SH-SY5Y (cell line): ENCODE results near the gene ANXA3.

Experiments
- GATA2 ChIP-seq: IDR thresholded peaks from 2 replicates; pipeline ENCODE4 v1.6.1; 2011; ENCODE audit warnings: mild to moderate bottlenecking, low read depth, low read length
- GATA3 ChIP-seq: IDR thresholded peaks from 2 replicates; pipeline ENCODE4 v1.6.1; 2011; ENCODE audit warnings: low read depth, mild to moderate bottlenecking, low read length, moderate library complexity

The ANXA3 gene

DNA sequence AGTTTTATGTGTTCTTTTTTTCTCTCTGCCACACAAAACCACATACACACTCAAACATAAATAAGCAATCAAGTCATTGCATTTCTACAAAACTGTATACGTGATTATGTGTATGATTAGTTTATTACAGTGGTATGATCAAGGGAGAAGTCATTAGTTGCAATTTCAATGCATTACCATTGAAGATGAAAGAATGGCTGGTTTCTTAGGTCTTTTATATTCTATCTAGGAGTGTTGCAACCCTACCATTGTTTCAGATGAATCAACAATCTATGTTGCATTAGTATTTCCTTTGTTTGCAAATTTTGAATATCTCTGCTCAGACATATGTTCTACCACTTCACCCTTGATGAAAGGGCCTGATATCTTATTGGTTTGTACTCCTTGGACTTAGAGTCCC lies 6.8 kb downstream of the ANXA3 start:
- no peak for TF ChIP-seq GATA3
- no peak for TF ChIP-seq GATA2

DNA sequence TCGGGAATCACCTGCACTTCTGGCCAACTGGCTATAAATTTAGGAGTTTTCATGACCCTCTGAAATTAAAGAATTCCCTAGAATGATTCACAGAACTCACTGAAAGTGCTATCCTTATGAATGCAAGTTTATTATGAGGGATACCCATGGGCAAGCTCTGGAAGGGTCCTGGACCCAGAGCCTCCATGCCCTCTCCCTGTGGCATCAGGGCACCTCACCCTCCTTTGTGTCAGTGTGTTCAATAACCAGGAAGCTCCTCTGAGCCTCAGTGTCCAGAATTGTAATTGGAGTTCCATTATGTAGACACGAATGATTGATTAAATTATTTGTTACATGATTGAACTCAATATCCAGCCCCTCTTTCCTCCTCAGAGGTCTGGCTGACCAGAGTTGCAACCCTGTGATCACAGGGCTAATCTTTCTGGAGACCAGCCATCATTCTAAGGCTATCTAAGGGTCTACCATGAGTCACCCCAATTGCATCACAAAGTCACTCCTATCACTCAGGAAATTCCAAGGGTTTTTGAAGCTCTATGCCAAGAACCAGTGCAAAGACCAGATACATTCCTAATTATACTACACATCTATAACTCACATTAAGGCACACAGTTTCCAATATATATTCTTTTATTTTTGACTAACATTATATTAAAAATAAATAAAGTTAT lies 8.9 kb downstream of the ANXA3 start:
- TF ChIP-seq GATA3 = no peak
- TF ChIP-seq GATA2 = no peak

DNA sequence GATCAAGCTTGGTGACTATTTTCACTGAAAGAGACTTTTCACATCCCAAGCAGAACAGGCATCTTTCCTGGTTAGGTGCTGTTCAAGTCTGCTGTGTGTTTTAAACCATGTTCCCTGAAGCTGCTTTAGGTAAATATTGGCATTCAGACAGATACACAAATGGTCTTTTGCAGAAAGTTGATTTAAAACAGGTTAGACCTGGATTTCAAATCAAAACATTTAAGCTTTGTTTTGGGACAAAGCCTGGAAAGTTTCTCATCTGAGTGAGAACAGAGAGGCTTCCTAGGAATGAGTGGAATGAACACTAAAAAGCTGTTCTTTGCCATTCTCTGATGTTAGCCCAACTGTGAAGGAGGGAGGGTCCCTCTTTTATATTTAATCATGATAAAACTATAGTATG lies 10.1 kb downstream of the ANXA3 start:
- TF ChIP-seq GATA3 (no peak), GATA2 (no peak)

DNA sequence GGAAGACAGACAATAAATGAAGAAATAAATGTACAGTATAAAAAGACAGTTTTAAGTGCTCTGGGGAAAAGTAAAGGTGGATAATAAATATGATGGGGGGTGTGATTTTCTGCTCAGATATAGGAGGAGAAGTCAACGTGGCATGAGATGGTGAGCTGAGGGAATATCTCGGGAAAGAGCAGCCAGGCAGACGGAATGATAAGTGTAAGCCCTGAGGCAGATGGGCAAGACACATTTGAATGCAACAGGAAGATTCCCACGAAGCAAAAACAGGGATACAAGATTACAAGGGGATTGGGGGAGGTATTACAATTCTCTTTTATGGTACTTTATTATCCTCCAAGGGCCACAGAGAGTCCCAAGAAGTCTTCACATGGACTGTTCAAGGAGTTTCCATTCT lies 11.1 kb downstream of the ANXA3 start:
- TF ChIP-seq GATA2 = no peak
- no peak for TF ChIP-seq GATA3

DNA sequence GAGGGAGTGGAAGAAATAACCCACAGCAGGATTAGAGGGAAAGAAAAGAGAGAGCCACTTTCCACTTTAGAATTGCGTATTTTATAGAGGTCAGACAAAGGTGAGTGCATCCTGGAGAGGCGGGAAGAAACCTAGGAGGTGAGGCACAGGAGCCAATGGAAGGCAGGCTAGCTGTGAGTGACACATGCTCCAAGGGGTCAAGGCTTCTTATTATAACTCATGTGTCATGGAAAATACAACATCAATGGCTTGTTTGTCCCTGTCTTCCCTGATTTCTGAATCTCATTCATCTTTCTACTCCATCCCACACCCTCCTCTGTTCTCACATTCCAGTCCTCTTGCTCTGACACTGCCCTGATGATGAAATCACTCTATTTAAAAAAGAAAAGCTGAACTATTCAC lies 14.4 kb downstream of the ANXA3 start:
- TF ChIP-seq GATA2 (no peak), GATA3 (no peak)

DNA sequence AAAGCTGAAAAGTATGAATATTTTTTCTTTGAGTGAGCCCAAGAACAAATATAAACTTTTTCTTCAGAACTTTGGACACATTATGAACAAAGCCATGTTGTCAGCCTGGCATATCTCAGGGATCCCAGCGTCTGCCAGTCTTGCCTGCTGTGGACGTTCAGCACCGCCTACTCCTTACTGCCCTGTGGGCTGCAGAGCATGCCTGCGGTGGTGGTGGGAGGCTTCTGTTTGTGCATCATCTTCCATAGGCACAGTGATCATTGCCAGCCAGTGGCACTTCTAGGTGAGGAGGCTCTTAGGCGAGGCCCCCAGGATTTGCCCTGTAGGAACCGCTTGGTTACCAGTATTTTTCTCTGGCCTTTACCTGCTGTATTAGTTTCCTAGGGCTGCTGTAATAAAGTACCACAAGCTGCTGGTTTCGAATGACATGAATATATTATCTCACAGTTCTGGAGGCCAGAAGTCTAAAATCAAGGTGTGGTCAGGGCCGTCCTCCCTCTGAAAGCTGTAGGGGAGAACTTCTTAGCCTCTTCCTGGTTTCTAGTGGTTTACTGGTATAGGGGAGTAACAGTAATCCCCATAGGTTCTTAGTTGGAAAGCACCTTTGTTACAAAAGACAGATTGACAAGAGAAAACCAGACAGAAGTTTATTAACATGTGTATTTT lies 15.4 kb downstream of the ANXA3 start:
- TF ChIP-seq GATA2 (no peak), GATA3 (no peak)

DNA sequence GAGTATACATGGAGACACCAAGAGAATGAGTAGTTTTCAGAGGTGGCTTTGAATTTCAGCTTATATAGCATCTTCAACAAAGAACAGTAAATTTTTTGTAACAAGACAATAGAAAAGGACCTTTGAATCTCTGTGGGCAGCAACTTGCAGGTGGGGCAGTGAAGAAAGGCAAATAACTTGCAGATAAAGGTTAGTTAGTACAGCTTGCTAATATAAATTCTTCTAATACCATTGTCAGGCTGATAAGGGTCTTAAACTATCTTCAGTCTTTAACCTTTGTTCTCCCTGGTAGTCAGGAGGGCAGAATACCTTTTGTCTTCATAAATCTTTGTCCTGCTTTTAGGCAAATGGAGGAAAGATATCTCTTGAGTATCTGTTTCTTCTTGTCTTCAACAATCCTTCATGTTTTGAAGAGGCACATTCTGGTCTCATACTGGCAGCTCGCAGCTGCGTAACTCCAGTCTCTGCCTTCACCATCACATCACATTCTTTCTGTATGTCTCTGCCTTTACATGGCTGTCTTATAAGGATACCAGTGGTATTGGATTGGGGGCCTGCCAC lies 16.0 kb downstream of the ANXA3 start:
- TF ChIP-seq GATA2 = no peak
- no peak for TF ChIP-seq GATA3

DNA sequence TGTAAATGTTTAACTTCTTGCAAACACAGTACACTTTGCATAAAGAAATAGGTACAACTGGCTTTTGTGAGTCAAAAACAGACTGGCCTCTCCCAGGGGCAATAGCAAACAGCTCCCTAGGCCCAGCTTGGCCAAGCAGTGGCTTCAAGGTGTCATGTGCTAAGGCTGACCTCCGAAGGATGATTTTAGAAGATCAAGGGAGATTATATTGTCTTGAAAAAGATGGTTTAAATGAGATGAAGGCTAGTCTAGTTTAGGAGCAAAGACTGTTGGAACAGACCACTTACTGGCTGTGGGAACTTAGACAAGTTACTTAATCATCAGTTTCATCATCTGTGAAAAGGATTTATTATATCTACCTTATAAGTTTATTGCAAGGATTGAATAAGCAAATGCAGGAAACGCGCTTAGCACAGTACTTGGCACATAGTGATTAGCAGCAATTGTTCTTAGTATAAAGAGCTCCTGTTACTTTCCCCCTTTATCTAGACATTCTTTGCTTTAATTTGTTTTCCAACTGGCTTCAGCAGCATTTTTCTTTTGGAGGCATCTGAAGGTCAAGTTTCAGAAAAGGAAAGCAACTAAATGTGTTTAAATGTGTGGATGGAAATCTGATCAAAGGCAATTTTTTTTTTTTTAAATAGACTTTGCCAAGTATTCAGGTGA lies 17.2 kb downstream of the ANXA3 start:
- no peak for TF ChIP-seq GATA3
- no peak for TF ChIP-seq GATA2

DNA sequence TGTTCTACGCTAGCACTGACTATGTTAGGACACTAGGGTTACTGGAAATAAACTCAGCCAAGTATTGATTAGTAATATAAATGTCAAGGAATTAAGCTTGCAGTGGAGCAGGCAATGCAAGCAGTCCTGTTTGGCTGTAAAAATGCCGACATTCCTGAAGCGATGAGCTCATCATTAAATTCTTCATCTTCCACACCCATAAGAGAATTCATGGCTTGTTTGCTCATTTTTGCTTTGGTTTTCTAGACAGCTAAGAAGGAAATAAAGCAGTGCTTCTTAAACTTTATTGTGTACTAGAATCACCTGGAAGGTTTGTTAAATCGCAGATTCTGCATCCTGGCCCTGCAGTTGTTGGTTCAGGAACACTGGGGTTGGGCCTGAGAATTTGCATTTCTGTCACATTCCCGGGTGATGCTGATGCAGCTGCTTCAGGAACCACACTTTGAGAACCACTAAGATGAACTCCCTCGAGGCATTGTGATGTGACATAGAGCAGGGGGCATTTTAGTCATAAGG lies 17.8 kb downstream of the ANXA3 start:
- no peak for TF ChIP-seq GATA3
- no peak for TF ChIP-seq GATA2

DNA sequence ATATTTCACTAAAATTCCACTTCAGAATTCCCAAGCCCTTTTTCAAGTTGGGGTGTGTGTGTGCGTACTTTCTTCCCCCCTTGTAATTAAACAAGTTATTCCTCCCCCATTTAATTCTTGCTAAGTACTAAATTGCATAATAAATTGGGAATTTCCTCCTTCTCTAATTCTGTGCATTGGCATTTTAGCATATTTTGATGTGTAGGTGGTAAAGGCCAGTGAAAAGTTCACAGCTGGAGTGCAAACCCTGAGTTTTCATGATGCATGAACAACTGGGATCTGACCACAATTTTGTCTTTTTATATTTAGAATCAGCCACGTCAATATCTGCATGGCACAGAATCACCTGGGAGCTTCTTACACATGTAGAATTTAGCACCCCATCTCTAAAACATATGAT lies 18.5 kb downstream of the ANXA3 start:
- TF ChIP-seq GATA3 = no peak
- no peak for TF ChIP-seq GATA2

DNA sequence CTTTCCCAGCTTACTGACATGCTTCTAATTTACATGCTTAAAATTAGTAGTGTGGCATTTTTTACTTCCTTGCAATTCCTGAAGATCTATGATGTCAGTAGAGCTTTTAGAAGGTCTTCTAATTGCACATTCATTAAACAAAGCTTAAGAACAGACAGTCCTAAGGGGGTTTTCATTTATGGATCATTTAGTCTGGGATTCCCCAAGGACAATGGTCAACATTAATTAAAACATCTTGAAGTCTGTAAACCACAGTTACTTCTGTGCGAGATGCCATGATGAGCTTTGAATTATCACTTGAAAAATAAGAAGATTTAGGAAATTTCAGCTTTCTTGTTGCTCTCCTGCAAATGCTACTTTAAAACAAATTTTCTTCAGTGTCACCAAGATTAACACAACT lies 20.2 kb downstream of the ANXA3 start:
- no peak for TF ChIP-seq GATA2
- TF ChIP-seq GATA3 = no peak

DNA sequence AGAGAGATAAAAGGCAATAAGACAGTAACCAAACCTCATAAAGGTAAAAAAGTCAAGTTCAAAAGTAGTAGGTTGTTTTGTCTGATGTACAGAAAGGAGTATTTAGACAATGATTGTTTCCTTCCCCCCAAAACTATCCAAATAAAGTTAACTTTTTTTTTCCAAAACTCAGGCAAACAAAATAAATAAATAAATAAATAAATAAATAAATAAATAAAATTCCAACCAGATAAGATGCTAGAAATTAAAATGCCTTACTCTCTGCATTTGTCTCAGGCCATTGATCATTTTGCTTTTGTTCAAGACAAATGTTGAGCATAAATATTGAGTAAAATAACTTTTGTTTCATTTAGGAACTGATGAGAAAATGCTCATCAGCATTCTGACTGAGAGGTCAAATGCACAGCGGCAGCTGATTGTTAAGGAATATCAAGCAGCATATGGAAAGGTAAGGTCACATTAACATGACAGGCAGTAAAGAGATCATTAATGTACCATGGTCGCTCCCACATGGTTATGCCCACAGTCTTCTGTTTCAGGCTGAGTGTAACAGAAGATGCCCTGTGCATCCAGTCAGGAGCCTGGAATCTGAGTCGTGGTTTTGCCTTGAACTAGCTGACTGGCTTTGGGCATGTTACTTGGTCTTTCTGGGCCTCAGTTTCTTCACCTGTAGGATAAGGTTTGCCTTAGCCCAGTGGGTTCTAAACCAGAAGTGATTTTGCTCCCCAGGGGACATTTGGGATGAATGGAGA lies 27.3 kb downstream of the ANXA3 start:
- TF ChIP-seq GATA3 (no peak), GATA2 (no peak)

DNA sequence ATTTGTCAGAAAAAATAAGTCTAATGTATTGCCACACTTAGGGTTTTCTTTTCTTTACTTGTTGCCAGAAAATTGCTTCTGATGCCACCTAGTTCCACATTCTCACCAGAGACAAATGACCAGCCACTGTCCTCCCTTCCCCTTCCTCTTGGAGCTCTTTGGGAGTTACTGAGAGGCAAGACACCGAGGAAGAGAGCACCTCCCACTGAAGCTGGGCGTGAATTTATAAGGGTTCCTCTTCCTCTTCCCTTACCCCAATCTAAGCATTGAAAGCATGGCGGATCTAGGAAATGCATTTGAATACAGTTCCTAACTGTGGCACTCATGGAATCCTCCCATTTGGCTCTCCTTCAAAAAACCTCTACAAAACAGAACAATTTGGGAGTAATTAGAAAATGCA lies 30.0 kb downstream of the ANXA3 start:
- TF ChIP-seq GATA2 (no peak), GATA3 (no peak)

DNA sequence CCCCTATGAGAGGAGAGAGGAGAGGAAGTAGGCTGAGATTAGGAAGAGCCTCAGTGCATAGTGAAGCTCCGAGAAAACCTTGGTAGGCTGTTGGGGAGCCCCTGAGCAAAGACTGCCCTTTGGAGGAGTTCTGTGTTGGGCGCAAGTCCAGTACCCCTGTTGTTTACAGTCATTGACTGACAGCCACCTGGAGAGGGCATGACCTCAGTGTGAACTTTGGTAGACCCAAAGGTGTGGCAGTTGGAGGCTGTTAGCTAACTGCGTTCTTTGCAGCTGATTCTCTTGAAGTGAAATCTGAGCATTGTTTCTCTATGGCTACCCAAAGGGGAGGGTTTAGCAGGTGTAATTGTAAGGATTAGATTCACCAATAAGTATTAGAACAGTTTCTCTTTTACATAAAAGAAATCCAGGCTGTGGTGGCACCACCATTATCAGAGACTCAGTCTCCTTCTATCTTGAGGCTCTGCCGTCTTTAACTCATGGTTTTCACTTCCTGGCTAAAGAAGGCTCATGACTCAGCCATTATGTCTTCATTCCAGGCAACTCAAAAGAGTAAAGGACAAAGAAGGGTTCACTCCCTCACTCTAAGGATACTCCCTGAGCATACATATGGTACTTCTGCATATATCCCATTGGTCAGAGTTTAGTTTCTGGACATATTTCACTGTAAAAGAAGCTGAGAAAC lies 33.4 kb downstream of the ANXA3 start:
- no peak for TF ChIP-seq GATA2
- no peak for TF ChIP-seq GATA3
